HG02759 (cell line): ENCODE results near the gene TMEM72.

ENCODE experiments used
- ATAC-seq: cut with Tn5 transposase; IDR thresholded peaks from one replicate; pipeline ENCODE4 v1.9.1; 2021; ENCODE audit warnings: mild to moderate bottlenecking, moderate library complexity; ENCODE audit not compliant: unreplicated experiment

TMEM72 gene

GRCh38 chr10:44965651-44966097 lies 54.5 kb downstream of the TMEM72 start:
- peak; percentile 47 for ATAC-seq

DNA sequence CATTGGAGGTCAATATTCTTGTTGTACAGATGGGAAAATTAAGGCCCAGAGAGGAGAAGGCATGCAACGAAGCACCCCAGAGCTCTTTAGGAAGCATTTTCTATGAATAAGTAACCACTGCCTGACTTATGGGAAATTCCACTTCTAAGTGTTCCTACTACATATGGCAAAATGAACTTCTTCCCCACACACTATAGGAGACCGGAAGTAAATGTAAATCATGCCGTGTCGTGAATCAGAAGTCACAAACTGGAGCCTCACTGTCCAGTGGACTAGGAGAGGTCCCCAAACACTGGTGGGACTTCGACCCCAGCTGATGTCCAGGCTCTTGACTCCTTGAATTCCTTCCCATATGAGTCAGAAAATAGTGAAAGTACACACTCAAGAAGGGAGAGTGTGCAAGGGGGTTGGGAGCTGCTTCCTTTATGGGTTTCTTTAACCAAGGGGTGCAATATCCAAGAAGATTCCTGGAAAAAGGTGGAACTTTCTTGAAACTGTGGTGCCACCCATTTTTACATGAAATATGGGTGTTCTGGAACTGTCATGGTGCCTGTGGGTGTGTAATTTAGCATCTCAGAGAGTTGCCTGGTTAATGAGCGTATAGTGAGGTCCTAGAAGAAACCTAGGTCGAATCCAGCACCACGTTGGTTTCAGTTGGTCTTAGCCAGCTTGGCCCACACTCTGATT lies 55.1 kb downstream of the TMEM72 start:
- peak; percentile 42 for ATAC-seq

DNA sequence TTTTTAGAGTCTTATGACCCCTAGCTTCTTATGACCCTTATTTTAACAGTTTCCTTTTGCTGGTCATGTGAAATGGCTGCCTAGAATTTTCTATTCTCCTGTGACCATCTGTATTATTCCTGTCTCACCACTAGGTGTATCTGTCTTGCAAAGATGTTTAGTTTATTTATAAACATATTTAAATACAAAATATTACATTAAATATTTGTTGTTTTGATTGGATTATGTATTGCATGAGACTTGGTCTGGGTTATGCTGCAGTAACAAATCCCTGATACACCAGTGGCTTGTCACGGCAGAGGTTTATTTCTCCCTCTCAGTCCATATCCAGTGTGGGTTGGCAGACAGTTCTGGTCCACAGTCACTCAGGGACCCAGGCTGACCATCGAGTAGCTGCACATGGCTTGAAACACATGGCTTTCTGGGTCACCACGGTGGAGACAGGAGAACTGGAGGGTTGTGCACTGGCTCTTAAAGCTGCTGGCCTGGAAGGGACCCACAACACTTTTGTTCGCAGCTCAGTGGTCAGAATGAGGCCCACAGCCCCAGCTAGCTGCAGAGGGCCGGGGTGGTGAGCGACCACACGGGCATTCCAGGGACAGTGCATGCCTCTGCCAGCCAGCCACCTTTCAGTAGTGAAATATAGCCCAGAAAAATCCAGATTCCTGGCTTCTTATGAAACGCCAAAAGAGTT lies 55.8 kb downstream of the TMEM72 start:
- no peak for ATAC-seq

DNA sequence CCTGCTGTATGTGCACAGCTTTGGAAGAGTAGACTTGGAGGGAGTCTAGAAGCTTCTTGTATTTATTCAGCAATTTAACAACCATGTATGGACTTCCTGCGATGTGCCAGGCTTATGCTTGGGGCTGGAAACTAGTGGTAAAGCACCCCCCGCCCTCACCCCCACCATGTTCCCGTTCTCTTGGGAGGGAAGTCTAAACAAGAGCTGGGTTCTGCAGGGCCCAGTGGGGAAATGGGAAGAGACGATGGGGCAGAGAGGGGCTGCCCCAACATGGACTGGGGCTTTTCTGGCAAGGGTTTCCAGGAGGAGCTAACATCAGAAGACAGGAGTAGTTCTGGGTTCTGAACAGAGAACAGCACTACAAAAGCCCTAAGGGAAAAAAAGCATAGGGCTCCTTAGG lies 56.5 kb downstream of the TMEM72 start:
- no peak for ATAC-seq

DNA sequence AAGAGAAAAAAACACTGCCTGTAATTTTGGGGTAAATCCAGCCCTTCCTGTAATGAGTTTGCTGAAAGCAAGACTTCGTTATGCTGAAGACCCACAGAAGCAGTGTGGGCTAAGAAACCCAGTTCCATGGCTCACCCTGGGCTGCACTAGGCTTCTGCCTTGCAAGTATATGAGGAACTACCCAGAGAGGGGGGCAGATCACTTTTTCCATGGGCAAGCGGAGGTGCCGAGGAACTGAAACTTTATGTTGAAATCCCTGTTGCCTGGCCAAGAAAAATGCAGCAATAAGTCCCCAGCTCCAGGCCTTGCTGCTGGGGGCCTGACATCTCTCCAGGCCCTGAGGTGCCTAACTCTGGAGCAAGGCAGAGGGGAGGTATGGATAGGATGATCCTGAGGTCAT lies 57.0 kb downstream of the TMEM72 start:
- ATAC-seq = no peak

DNA sequence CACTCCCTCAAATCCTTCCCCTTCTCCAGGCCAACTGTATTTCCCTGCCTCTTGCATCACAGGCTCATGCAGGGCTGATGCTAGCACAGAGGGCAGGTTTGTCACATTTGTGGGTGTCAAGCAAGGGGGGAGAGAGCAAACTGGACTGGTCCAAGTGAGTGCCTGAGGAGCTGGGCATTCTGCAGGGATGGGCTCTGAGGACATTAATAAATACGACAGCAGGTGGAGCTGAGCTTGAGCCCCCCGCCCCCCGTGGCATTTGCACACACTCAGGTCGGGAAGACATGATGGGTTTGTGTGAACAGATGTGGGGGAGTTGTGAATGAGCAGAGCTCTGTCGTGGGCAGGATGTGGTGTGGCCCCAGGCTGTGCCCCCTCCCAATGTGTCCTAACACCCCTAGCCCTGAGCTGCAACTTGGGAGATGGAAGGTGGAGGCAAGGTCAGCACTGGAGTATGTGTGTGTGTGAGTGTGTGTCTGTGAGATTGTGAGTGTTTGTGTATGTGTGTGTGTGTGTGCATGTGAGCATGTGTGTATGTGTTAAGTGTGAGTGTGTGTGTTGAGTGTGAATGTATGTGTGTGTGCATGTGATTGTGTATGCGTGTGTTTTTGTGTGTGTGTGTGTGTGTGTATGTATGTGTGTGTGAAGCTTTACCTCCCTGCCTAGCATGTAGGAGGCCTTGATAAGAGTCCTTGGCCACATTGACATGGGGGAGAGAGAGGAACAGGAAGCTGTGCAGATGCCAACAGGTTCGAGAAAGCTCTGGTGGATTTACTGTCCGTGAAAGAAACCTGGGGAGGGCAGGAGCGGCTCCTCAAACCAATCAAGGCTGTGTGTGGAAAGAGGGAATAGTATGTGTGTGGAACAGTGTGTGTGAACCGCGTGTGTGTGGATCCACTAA lies 57.6 kb downstream of the TMEM72 start:
- no peak for ATAC-seq

DNA sequence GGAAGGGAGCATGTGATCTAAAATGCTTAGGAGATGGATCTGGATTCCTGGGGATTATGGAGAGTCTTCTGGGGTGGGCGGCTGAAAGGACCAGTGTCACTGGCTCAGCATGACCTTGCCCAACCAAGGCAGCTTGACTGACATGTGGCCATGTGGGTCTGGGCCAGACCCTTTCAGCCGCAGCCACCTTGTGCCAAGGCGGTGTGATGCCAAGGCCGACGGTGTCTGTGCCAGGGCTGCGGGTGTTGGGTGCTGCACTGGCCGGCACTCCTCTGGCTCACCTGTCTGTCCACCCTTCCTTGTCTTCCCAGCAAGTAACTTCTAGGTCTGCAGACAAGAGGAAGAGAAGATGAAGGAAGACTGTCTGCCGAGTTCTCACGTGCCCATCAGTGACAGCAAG lies 58.7 kb downstream of the TMEM72 start:
- ATAC-seq = no peak

DNA sequence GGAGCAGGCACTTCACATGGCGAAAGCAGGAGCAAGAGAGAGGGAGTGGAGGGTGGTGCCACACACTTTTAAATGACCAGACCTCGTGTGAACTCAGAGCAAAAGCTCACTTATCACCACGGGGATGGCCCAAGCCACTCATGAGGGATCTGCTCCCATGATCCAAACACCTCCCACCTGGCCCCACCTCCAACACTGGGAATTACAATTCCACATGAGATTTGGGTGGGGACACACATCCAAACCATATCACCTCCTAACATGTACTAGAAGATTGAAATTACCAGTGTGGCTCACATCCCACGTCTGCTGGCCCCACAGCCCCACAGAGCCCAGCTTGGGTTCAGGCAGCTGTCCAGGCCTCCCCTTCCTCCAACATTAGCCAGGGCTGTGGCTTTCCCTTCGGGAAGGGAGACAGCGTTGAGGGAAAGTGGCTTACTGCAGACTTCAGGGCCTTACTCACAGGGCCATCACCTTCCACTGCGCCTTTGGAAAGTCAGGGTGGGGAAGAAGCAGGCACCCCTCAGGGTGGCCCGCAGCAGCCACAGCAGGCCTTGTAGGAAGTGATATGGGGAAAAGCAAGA lies 59.8 kb downstream of the TMEM72 start:
- ATAC-seq = no peak

DNA sequence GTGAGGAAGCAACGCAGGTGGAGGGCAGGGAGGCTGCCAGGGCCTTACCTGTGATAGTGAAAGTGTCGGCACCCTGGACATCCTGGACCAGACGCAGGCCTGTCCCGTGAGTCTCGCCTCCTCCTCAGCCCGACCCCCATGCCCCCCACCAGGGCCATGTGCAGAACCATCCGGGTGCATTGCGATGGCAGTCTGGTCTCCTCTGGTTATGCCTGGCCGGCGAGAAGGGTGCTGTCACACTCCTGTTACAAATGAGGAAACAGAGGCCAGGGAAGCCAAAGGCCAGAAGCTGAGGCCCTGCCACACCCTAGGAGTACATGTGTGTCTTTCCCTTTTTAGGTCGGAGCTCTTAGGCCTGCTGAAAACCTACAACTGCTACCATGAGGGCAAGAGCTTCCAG lies 60.3 kb downstream of the TMEM72 start:
- ATAC-seq = no peak

DNA sequence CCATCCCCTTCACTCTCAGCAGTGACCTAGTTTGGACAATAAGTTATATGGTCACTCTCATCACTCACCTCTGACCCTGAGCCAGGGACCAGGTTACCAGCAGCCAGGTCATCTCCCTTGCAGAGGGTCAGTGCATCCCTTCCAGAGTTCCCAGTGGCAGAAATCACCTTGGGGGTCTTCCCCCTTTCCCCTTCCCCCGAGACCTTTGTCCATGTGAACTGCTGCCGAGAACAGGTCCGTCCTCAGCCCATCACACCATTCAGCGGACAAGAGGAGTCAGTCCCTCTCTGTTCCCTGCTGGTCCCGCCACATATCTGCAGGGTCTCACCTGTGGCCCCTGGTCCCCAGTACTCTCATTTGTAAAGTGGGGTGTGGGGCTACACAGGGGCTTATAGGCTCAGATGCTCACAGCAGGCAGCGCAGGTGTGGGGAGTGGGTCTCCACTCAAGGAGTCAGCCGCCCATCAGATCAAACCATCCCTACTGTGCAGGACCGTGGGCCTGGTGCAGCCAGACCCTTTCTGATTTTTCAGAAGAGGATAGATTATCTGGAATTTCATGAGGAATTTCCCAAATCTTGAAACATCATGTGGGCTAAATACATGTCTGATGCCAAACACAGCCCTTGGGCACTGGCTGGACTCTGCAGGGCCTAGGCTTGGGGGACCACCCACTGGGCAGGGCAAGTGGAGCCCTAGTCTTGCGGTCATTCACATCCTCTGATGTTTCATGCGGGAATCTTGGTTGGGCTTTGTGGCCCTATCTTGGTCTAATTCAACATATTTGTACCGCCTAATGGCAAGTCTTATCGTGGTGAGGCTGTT lies 61.0 kb downstream of the TMEM72 start:
- no peak for ATAC-seq

GRCh38 chr10:44972874-44973306 lies 61.8 kb downstream of the TMEM72 start:
- no peak for ATAC-seq

GRCh38 chr10:44973323-44974081 lies 62.4 kb downstream of the TMEM72 start:
- peak; percentile 39 for ATAC-seq

DNA sequence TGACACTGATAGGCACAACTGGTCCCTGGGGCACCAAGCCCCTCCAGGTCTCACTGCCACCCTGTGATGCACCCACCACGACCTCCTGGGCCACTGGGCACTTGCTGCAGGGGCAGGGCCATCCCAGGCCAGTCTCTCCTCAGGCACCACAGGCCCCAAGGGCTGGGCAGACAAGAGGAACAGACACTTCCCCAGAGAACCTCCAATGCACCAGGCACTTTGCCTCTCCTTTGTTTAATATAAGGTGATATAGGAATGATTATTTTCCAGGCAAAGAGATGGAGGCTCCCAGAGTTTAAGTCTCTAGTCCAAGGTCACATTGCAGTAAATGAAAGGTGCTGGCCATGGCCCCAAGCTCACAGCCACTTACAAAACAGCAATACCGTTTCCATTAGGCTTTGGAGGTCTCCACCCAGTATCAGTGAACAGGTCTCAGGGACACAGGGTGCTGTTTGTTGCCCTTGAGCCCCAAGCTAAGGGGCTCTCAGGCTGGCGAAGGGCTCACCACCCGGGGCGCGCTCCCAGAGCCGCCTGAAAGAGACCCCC lies 63.0 kb downstream of the TMEM72 start:
- ATAC-seq = peak; percentile 2

DNA sequence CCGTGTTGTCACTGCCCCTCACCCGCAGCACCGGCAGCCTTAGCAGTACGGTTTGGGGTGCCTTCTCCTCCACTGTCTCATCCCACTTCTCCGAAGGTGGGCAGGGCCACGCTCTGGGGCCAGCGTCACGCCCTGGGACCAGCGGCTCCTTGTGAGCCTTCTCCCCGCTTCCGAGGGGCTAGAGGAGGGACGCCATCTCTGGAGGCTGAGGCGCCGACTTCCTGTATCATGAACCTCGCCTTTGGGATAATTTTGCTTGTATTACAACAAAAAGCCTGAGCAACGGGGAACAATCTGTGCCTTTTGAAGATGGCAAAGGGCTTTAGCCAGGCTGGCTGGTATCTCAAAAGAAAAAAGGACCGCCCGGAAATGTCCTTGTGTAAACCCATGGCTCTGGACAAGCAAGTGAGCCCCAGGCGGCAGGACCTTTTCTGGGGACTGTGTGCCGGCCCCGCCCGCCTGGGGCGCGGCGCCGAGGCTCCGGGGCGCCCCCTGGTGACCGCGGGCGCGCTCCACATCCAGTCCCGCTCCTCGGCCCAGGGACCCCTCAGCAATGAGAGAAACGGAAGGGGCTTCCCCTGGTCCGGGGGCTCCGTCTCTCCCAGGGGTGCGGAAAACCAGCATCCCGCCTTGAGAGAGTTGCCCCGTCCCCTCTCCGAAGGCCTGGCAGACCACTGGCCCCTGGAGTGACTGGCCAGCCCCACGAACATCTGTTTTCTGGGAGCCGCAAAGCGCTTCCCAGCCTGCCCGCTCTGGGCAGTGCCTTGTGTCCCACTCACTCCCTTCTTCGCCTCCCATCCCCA lies 63.7 kb downstream of the TMEM72 start:
- ATAC-seq = peak; percentile 75

- ATAC-seq = no peak
Observed at GRCh38 chr10:44975431-44976331, 64.5 kb downstream of the TMEM72 start.

DNA sequence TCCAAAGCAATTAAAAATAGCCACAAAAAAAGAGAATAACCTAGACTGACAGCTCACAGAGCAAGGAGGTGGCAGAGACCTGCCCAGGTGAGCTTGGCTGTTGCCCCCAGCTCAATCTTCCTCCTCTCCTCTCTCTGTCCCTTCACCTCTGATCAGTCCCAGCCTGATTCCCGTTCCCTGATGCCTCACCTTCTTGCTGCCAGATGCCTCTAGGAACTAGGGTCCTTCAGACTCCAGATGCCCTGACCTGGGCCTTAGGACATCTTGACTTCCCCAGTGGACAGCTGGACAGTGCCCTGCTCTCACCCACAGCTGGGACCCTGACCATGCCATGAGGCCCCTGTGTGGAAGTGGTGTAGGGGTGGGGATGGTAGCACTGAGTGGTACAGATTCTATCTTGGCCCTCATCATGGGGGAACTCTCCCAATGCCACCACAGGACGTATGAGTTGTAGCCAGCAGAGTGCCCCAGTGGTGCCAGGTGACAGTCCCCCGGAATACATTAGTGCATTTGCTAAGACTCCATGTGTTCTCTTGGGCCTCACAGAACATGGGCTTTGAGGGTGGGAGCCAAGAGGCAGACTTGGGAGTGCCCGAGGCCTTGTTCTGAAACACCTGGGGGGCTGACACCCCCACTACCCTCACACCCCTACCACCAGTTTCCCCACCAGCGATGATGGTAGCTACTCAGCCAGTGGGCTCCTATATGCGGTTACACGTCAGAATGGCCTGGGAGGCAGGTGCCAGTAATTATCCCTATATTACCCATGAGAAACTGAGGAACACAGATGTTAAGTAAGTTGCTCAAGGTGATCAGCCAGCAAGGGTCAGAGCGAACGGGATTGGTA lies 65.4 kb downstream of the TMEM72 start:
- no peak for ATAC-seq
